Testis (tissue), 2 donors: ENCODE results near the gene ANKRD31.

Source experiments
- POLR2A ChIP-seq: fragments of 450-650 bp; IDR thresholded peaks from one replicate; pipeline ENCODE4 v1.6.1; 2017; ENCODE audit warnings: antibody characterized with exemption, mild to moderate bottlenecking, moderate library complexity
- TF ChIP-seq, protein P1 (sequence below), 3 experiments: fragments of 450-650 bp in 2 of 3; fragments of 200-600 bp in 1 of 3; sonication (generic) in 1 of 3; IDR thresholded peaks; one replicate each; pipeline ENCODE4 v1.5.1; 2016 to 2019; ENCODE audit warnings: antibody characterized with exemption in 3 of 3, mild to moderate bottlenecking in 2 of 3, moderate library complexity in 1 of 3

GRCh38 chr5:75040973-75041372 lies 195.7 kb downstream of the ANKRD31 start:
- TF ChIP-seq POLR2A, result no peak
- TF ChIP-seq, protein P1, sequence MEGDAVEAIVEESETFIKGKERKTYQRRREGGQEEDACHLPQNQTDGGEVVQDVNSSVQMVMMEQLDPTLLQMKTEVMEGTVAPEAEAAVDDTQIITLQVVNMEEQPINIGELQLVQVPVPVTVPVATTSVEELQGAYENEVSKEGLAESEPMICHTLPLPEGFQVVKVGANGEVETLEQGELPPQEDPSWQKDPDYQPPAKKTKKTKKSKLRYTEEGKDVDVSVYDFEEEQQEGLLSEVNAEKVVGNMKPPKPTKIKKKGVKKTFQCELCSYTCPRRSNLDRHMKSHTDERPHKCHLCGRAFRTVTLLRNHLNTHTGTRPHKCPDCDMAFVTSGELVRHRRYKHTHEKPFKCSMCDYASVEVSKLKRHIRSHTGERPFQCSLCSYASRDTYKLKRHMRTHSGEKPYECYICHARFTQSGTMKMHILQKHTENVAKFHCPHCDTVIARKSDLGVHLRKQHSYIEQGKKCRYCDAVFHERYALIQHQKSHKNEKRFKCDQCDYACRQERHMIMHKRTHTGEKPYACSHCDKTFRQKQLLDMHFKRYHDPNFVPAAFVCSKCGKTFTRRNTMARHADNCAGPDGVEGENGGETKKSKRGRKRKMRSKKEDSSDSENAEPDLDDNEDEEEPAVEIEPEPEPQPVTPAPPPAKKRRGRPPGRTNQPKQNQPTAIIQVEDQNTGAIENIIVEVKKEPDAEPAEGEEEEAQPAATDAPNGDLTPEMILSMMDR (IDR thresholded peaks at IDR 0.05), result no peak
